HG03060 (cell line): ENCODE results near the gene ZNF24.
A peak's percentile ranks its signal among the peaks of the same experiment; 100 is the strongest.

Experiments used
- ATAC-seq: cut with Tn5 transposase; IDR thresholded peaks from one replicate; pipeline ENCODE4 v1.9.1; 2021; ENCODE audit warnings: low read depth, moderate number of reproducible peaks; ENCODE audit not compliant: unreplicated experiment

ZNF24 gene

DNA sequence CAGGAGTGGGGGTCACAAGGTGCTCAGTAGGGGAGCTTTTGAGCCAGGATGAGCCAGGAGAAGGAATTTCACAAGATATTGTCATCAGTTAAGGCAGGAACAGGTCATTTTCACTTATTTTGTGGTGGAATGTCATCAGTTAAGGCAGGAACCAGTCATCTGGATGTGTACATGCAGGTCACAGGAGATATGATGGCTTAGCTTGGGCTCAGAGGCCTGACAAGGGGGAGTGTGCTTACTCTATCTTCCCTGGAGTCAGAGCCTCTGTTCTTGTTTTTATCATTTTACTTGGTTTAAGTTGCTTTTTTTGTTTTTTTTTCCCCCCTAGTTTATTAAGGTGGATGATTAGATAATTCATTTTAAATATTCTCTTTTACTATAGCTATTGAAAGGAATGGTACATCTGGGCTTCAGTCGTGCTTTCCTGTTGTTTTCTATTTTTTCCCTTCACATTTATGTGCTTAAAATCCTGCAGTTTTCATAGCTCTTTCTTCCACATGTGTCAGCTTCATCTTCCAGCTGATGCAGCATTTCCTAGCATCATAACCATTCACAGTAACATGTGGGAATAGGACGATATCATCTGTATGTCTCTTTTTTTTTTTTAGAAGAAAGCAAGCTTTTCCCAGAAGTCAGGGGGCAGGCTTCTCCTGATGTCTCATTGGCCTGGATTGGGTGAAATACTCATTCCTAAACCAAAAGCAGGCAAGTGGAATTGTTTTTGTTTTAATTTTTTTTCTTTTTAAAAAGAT is 17.5 kb upstream of the ZNF24 start:
- ATAC-seq: no peak

DNA sequence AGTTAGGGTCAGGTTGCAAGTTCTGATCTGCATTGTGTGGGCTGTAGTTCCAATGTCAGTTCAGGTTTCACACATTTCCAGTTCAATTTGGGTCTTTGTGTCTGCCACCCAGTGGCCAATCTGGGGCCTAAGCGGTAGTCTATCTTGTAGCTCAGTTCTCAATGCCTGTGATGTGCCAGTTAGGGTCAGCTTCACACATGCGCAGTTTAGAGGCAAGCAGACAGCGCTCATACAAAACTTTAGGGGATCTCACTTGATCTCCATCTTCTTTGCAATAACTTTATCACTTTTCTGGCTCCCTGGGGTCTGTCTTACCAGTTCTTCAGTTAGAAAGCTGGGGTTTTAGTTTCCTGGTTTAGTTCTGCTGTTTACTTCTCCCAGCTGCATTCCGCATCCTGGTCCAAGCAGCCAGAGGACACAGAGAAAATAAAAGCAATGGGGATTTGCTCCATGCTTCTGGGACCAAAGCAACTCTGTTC is 11.0 kb upstream of the ZNF24 start:
- peak; percentile 99 for ATAC-seq

- no peak for ATAC-seq
Measured at GRCh38 chr18:35352778-35353177, 8.6 kb upstream of the ZNF24 start.

GRCh38 chr18:35352283-35352682 is 8.1 kb upstream of the ZNF24 start:
- ATAC-seq: no peak

DNA sequence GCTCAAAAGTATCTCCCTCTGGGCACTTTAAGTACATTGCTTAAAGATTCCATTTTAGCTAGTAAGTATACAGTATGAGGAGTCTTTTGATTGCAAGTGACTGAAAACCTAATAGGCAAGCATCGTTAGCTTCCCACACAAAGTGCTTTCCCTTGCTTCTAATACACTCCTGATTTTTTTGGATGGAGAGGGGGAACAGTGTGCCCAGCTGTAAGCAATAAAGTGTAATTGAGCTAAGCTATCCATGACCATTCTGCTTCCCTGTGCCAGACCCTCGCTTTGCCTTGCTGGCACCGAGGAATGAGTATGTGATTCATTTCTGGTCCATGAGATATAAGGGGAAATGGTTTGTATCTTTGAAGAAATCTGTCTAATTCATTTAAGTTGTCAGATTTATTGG is 3.8 kb upstream of the ZNF24 start:
- no peak for ATAC-seq

- no peak for ATAC-seq
Measured at GRCh38 chr18:35345950-35346349, 1.7 kb upstream of the ZNF24 start.

DNA sequence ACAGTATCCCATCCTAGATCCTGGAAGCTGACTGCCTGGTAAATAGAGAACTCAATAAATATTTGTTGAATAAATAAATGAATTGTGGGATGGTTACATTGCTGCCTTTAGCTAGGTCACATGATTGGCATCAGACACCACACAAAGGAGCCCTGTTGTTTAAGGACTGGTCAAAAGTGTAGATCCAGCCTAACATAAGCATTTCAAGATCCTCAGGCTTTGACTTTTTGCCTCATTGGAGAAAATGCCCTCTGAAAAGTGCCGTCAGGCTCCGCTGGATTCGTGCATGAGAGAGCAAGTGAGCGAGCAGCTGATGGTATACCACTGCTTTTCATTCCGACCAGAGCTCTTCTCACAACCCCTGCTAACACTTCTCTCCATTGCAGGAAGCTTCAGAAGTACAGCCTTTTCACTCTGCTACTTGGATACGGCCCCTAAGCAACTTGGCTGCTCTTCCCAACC is 1.3 kb upstream of the ZNF24 start:
- ATAC-seq: no peak

GRCh38 chr18:35344736-35345459 is 678 bp upstream of the ZNF24 start:
- no peak for ATAC-seq

DNA sequence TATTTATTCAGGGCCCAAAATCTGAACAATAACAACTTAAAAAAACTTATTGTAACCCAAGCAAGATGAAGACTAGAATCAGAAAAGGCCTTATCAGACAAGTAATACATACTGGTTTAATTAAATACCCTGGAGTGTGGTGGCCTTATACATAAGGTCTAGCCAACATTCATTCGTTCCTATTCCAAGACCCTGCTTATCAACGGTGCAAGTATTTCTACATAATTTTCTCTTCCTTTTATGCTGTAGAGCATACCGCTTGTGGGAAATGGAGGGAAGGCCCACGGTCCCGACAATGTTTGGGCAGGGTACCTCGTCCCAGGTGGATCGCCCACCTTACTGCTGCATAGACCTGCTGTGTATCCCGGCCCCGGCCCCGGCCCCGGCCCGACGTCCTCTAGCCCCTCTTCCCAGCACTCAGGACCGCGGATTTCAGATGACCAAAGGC is 708 bp downstream of the ZNF24 start:
- ATAC-seq: no peak

- no peak for ATAC-seq
Measured at GRCh38 chr18:35337286-35337685, 6.9 kb downstream of the ZNF24 start.

GRCh38 chr18:35335866-35336265 is 8.4 kb downstream of the ZNF24 start:
- ATAC-seq: no peak

DNA sequence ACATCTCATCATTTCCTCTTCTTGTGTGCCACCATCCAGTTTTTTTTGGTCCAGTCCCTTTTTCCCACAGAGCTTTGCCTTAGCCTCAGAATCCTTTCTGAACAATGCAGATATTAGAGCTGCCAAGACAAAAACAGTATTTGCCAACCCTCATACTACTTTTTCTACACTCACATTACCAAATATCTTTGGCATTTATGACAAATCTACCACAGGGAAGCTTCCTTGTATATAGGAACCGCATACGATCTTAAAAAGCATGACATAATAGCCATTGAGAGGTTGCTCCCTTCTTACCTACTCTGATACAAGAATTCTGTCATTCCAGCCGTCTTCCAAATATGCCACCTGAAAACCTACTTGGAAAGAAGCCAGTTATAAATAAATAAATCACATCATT is 9.4 kb downstream of the ZNF24 start:
- ATAC-seq: no peak

- no peak for ATAC-seq
Measured at GRCh38 chr18:35334212-35334611, 10.0 kb downstream of the ZNF24 start.

GRCh38 chr18:35331367-35332087 is 12.7 kb downstream of the ZNF24 start:
- no peak for ATAC-seq

DNA sequence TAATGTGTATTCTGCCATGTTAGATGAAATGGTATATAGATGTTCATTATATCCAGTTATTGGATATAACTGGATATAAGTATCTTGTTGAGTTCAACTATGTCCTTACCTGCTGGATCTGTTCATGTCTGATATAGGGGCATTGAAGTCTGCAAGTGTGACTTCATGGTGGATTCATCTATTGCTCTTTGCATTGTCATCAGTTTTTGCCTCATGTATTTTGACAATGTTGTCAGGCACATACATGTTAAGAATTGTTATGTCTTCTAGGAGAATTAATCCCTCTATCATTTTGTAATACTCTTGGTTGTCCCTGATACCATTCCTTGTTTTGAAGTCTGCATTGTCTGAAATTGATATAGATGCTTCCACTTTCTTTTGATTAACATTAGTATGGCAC is 15.4 kb downstream of the ZNF24 start:
- no peak for ATAC-seq

GRCh38 chr18:35326695-35327387 is 17.4 kb downstream of the ZNF24 start:
- ATAC-seq: no peak

GRCh38 chr18:35324926-35325655 is 19.1 kb downstream of the ZNF24 start:
- no peak for ATAC-seq

- no peak for ATAC-seq
Measured at GRCh38 chr18:35322486-35323458, 21.4 kb downstream of the ZNF24 start.

GRCh38 chr18:35311496-35311895 is 32.7 kb downstream of the ZNF24 start:
- no peak for ATAC-seq
